GM23338 (cell line): ENCODE measurements around the gene ADGRF3.

Experiments
- CREB1 ChIP-seq: fragments of 250-450 bp; sonication (Bioruptor Pico); IDR thresholded peaks from 2 replicates; pipeline ENCODE4 v1.5.0; 2020; ENCODE audit warnings: low read depth, mild to moderate bottlenecking, moderate library complexity
- CTCF ChIP-seq, 2 experiments: fragments of 200-600 bp in 1 of 2; sonication (generic) in 1 of 2; conservative IDR thresholded peaks; 2 replicates each; pipeline versions ENCODE4 v1.5.1 to v1.6.1; 2016 to 2017; ENCODE audit warnings: antibody characterized with exemption in 2 of 2, low read depth in 2 of 2, mild to moderate bottlenecking in 2 of 2, moderate library complexity in 1 of 2
- ETS1 ChIP-seq: IDR thresholded peaks from 2 replicates; pipeline ENCODE4 v1.6.1; 2016; ENCODE audit warnings: antibody characterized with exemption
- EZH2 ChIP-seq: fragments of 200-600 bp; sonication (generic); IDR thresholded peaks from one replicate; pipeline ENCODE4 v1.8.0; 2017; ENCODE audit warnings: antibody characterized with exemption, mild to moderate bottlenecking, low read depth; ENCODE audit not compliant: unreplicated experiment
- EZH2phosphoT487 ChIP-seq: fragments of 200-600 bp; sonication (generic); IDR thresholded peaks from one replicate; pipeline ENCODE4 v1.8.1; 2018; ENCODE audit warnings: antibody characterized with exemption; ENCODE audit not compliant: unreplicated experiment
- JUNB ChIP-seq: IDR thresholded peaks from one replicate; pipeline ENCODE4 v1.6.1; 2016; ENCODE audit warnings: antibody characterized with exemption; ENCODE audit not compliant: unreplicated experiment
- NANOG ChIP-seq: IDR thresholded peaks from 2 replicates; pipeline ENCODE4 v1.6.1; 2016; ENCODE audit warnings: antibody characterized with exemption, borderline replicate concordance
- POLR2AphosphoS5 ChIP-seq: IDR thresholded peaks from 2 replicates; pipeline ENCODE4 v1.6.1; 2016; ENCODE audit warnings: antibody characterized with exemption, low read depth
- REST ChIP-seq: IDR thresholded peaks from one replicate; pipeline ENCODE4 v1.6.1; 2018; ENCODE audit warnings: antibody characterized with exemption; ENCODE audit not compliant: unreplicated experiment
- STAT1 ChIP-seq: IDR thresholded peaks from one replicate; pipeline ENCODE4 v1.6.1; 2016; ENCODE audit warnings: antibody characterized with exemption; ENCODE audit not compliant: unreplicated experiment
- ZNF114 ChIP-seq: fragments of 250-450 bp; sonication (Bioruptor Pico); IDR thresholded peaks from 2 replicates; pipeline ENCODE4 v1.5.0; 2020; ENCODE audit warnings: mild to moderate bottlenecking, moderate library complexity
- ZNF462 ChIP-seq: fragments of 250-450 bp; sonication (Bioruptor Pico); IDR thresholded peaks from 2 replicates; pipeline ENCODE4 v1.5.0; 2020; ENCODE audit warnings: mild to moderate bottlenecking, moderate library complexity

- no peak for TF ChIP-seq CTCF (conservative IDR thresholded peaks at IDR 0.05; ENCODE audit: low read depth in 2 of 2)
- TF ChIP-seq ETS1 = no peak
- TF ChIP-seq POLR2AphosphoS5 = no peak
- TF ChIP-seq EZH2 = no peak
- TF ChIP-seq EZH2phosphoT487 = no peak
- no peak for TF ChIP-seq JUNB
- no peak for TF ChIP-seq CREB1 (CRISPR knock-in tag)
- no peak for TF ChIP-seq REST
- TF ChIP-seq STAT1 = no peak
- no peak for TF ChIP-seq NANOG
- no peak for TF ChIP-seq ZNF114 (CRISPR knock-in tag)
- no peak for TF ChIP-seq ZNF462 (CRISPR knock-in tag)
Measured at GRCh38 chr2:26356771-26357170, 10.2 kb upstream of the ADGRF3 start.
